AG04450 (cell line): ENCODE results near the gene WTIP. TPM values are rescaled to one million over a fixed set of nuclear protein-coding genes. Genes with fewer than 3 reads are reported as not detected.

ENCODE experiments used
- CTCF ChIA-PET: fragments of 300-600, 350-600 bp; formaldehyde crosslinking; extraction: SDS; loops from one replicate; lab custom pipeline; 2022; ENCODE audit warnings: antibody characterized with exemption, inconsistent platforms; lab: Charles Lee
- POLR2A ChIA-PET: fragments of 350-600 bp; formaldehyde crosslinking; extraction: SDS; loops from one replicate; lab custom pipeline; 2021; ENCODE audit warnings: antibody characterized with exemption, inconsistent platforms; lab: Yijun Ruan, JAX
- DNase-seq: peaks from one replicate; pipeline ENCODE4 v3.0.0-alpha.2; 2011; ENCODE audit warnings: low read depth, low spot score
- H3K27ac ChIP-seq: one replicate; pipeline ENCODE4 v1.5.1; 2012; ENCODE audit warnings: low read depth, low read length, control low read depth
- H3K27me3 ChIP-seq: one replicate; pipeline ENCODE4 v1.6.0; 2012; ENCODE audit warnings: low read length; ENCODE audit not compliant: control insufficient read depth, insufficient read depth
- H3K4me3 ChIP-seq: 2 replicates; pipeline ENCODE4 v1.5.1; 2011; ENCODE audit warnings: mild to moderate bottlenecking, low read depth, low read length, control low read depth
- H3K9me3 ChIP-seq: 2 replicates; pipeline ENCODE4 v1.5.1; 2012; ENCODE audit warnings: low read length; ENCODE audit not compliant: control insufficient read depth, insufficient read depth
- CTCF ChIP-seq: IDR thresholded peaks from 2 replicates; pipeline ENCODE4 v1.5.1; 2011; ENCODE audit warnings: low read depth, low read length, control low read depth, inconsistent platforms
- polyA plus RNA-seq: library from polyadenylated mRNA; depleted of rRNA; stranded (reverse); fragments of >200 nt; gene quantifications from 2 replicates; pipeline ENCODE4 v1.2.3, GENCODE V29; 2011

WTIP gene
- polyA plus RNA-seq, 1 experiment: 27.2 TPM

GRCh38 chr19:34479396-34479795, 2.2 kb upstream of the WTIP start:
- ChIA-PET CTCF (no interaction called here), POLR2A (no interaction called here)
- H3K4me3 ChIP-seq: no peak overlapping the region
- H3K27ac ChIP-seq: no peak overlapping the region
- no peaks in the 10 kb centered on the region for H3K27me3 ChIP-seq
- TF ChIP-seq CTCF: no peak
- no peak for DNase-seq
- H3K9me3 ChIP-seq: no peaks in the 10 kb centered on the region; the same call in 1 of the 2 replicates

GRCh38 chr19:34480491-34480890, 1.1 kb upstream of the WTIP start:
- DNase-seq: no peak
- ChIA-PET CTCF (no interaction called here), POLR2A (interaction anchor here (1.4 kb wide), 2 partner anchors 10 to 49 kb away, joined by 4 to 6 read pairs; no protein-coding TSS in a partner anchor)
- Histone ChIP-seq H3K27me3 (no peaks in the 10 kb centered on the region), H3K4me3 (peak overlapping the region; percentile 58; the same call in 1 of the 2 replicates), H3K9me3 (no peaks in the 10 kb centered on the region; the same call in 1 of the 2 replicates), H3K27ac (peak overlapping the region; percentile 84)
- no peak for TF ChIP-seq CTCF

GRCh38 chr19:34481861-34482379, 362 bp downstream of the WTIP start:
- no peak for TF ChIP-seq CTCF
- DNase-seq: no peak
- no peaks in the 10 kb centered on the region; the same call in 1 of the 2 replicates for H3K9me3 ChIP-seq
- no peaks in the 10 kb centered on the region for H3K27me3 ChIP-seq
- no peak overlapping the region for H3K27ac ChIP-seq
- ChIA-PET POLR2A (interaction anchor here (0.6 to 1.4 kb wide), 7 partner anchors 9 to 1902 kb away, joined by 3 to 6 read pairs (median 3); partner anchors contain the start of genes PDCD5, SCGB2B2, UBA2 and ZNF302), CTCF (interaction anchor here (0.9 kb wide), 1 partner anchor 10 kb away, joined by 3 read pairs; no protein-coding TSS in a partner anchor)
- peak overlapping the region; percentile 87 for H3K4me3 ChIP-seq

DNA sequence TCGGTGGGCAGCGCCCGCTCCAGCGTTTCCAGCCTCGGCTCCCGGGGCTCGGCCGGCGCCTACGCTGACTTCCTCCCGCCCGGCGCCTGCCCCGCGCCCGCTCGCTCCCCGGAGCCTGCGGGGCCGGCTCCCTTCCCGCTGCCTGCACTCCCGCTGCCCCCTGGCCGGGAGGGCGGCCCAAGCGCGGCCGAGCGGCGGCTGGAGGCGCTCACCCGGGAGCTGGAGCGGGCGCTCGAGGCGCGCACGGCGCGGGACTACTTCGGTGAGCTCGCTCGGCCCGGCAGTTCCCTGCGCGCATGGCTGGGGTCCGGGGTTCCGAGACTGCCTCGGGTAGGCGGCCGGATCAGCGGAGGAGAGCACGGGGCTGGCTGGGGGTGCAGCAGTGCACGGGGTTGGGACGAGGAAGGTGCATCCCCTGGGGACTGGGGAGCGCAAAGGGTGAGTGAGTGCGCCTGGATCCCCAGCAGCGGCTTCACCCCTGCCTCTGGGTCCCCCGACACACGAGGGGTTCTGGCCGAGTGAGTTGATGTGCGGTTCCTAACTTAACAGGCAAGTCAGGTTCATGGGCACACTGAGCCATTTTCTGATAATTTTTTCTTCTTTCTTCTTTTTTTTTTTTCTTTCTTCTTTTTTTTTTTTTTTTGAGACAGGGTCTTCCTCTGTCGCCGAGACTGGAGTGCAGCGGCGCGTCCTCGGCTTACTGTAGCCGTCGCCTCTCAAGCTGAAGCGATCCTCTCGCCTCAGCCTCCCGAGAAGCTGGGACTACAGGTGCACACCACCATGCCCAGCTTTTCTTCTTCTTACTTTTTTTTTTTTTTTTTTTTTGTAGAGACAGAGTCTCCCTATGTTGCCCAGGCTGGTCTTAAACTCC, 1.1 kb downstream of the WTIP start:
- no peak for TF ChIP-seq CTCF
- peak overlapping the region; percentile 87 for H3K4me3 ChIP-seq
- ChIA-PET CTCF (interaction anchor here (0.6 kb wide), 1 partner anchor 136 kb away, joined by 3 read pairs; no protein-coding TSS in a partner anchor), POLR2A (interaction anchor here (0.6 to 1.1 kb wide), 2 partner anchors 9 to 54 kb away, joined by 3 read pairs; partner anchors contain the start of gene UBA2)
- H3K27me3 ChIP-seq: no peaks in the 10 kb centered on the region
- no peak overlapping the region for H3K27ac ChIP-seq
- no peak for DNase-seq
- no peaks in the 10 kb centered on the region; the same call in 1 of the 2 replicates for H3K9me3 ChIP-seq
